ENCODE results near the gene ALKAL2.

DNA sequence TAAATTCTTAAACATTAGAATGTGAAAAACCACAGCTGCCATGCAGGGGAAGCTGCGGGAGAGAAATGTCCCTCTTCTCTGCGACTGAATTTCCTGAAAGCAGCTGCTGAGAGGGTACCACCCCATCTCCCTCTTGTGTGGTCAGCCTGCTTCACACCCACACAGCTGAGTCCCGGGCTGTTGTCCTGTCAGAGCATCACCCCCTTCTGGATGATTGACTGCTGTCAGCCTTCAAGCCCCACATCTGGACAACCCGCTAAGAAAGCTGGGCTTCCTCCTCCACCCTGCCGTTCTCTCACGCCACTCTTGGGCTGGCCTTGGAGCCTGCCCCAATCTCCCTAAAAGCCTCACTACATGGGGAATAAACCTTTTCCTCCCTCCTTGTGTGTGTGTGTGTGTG, 50.0 kb downstream of the ALKAL2 start:
- TF ChIP-seq RBAK (CRISPR knock-in tag; IDR thresholded peaks at IDR 0.05) (no peak), TBL1XR1 (IDR thresholded peaks at IDR 0.05; ENCODE audit: borderline replicate concordance, low read length, partially characterized antibody) (no peak), RFX5 (IDR thresholded peaks at IDR 0.05; ENCODE audit: low read depth, low read length) (no peak)
- TF ChIP-seq, protein P1, sequence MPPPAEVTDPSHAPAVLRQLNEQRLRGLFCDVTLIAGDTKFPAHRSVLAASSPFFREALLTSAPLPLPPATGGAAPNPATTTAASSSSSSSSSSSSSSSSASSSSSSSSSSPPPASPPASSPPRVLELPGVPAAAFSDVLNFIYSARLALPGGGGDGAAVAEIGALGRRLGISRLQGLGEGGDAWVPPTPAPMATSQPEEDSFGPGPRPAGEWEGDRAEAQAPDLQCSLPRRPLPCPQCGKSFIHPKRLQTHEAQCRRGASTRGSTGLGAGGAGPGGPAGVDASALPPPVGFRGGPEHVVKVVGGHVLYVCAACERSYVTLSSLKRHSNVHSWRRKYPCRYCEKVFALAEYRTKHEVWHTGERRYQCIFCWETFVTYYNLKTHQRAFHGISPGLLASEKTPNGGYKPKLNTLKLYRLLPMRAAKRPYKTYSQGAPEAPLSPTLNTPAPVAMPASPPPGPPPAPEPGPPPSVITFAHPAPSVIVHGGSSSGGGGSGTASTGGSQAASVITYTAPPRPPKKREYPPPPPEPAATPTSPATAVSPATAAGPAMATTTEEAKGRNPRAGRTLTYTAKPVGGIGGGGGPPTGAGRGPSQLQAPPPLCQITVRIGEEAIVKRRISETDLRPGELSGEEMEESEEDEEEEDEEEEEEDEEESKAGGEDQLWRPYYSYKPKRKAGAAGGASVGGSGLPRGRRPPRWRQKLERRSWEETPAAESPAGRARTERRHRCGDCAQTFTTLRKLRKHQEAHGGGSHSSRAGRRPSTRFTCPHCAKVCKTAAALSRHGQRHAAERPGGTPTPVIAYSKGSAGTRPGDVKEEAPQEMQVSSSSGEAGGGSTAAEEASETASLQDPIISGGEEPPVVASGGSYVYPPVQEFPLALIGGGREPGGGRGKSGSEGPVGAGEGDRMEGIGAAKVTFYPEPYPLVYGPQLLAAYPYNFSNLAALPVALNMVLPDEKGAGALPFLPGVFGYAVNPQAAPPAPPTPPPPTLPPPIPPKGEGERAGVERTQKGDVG (CRISPR knock-in tag; IDR thresholded peaks at IDR 0.05; ENCODE audit: borderline replicate concordance) = no peak

Measured in HepG2 (cell line).